ENCODE data around the gene TPR. TPM values are rescaled to one million over a fixed set of nuclear protein-coding genes. Genes with fewer than 3 reads are reported as not detected.
"Not testable (repeated sequence)": the region's sequence is repeated elsewhere in the genome, so short reads cannot be mapped to it uniquely, and the experiment has no call there.

Gene TPR
- total RNA-seq, 1 experiment from 2014 or later = 61.8 TPM

DNA sequence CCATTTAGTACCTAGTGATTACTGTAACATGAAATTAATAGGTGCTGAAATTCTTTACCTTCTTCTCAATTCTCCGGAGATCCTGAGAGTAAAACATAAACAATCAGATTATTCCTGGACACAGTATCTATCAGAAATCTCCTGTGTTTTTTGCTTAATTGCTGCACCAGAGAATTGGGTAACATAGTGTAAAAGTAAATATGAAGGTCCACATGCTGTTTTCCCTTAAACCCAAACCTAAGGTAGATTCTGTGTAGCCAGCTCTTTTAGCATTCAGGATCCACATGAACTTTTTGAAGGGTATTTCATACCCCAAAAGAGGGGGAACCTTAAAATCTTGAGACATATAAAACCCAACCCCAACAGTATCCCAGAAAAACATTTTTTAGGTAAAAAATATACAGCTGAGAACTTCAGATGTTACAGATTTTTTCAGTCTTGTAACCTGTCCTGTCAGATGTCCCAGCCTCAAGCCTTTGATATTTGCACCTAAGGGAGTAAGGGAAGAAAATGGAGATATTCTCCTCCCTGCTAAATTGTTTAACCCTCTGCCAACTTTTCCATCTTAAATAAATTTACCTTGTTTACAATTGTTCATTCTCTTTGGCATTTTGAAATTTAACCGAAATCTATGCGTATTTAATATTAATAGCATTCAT is 11.8 kb upstream of the TPR start:
- Histone ChIP-seq H3K36me3 (peaks cover 61% of the 10 kb centered on the region), H3K27me3 (replicated peaks) (no peaks in the 10 kb centered on the region)

DNA sequence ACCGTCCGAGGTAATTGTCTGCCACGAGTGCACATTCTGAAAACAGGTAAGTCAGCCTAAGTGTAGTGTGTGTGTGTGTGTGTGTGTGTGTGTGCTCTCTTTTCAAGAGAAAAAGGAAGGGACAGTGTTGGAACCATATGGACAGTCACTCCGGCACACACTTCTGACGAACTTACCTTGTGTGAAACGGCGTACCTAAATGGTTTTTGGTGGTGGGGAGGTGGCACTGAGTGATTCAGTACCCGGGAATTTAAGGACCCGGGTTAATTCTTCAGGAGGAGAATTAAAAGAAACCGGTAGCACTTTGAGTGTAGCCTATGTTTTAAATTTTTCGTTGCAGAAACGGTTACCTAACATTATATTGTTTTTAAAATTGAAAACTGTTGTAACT is 871 bp upstream of the TPR start:
- DNase-seq (ENCODE audit: low read depth in 1 of 2, low spot score in 2 of 2) = no peak
- Histone ChIP-seq H3K4me3 (peak overlapping the region; percentile 69), H3K4me1 (replicated peaks) (no peaks in the 10 kb centered on the region), H3K27ac (peak overlapping the region; percentile 90), H3K27me3 (replicated peaks) (no peaks in the 10 kb centered on the region), H3K36me3 (peaks cover 41% of the 10 kb centered on the region), H3K9me3 (replicated peaks) (no peaks in the 10 kb centered on the region)

More for the DNA sequence above, 11.8 kb upstream of the TPR start:
- no peak overlapping the region for H3K27ac ChIP-seq
- no peak overlapping the region for H3K4me3 ChIP-seq
- DNase-seq (ENCODE audit: low read depth in 1 of 2, low spot score in 2 of 2) = no peak
- no peaks in the 10 kb centered on the region for H3K4me1 ChIP-seq (replicated peaks)
- no peaks in the 10 kb centered on the region for H3K9me3 ChIP-seq (replicated peaks)

DNA sequence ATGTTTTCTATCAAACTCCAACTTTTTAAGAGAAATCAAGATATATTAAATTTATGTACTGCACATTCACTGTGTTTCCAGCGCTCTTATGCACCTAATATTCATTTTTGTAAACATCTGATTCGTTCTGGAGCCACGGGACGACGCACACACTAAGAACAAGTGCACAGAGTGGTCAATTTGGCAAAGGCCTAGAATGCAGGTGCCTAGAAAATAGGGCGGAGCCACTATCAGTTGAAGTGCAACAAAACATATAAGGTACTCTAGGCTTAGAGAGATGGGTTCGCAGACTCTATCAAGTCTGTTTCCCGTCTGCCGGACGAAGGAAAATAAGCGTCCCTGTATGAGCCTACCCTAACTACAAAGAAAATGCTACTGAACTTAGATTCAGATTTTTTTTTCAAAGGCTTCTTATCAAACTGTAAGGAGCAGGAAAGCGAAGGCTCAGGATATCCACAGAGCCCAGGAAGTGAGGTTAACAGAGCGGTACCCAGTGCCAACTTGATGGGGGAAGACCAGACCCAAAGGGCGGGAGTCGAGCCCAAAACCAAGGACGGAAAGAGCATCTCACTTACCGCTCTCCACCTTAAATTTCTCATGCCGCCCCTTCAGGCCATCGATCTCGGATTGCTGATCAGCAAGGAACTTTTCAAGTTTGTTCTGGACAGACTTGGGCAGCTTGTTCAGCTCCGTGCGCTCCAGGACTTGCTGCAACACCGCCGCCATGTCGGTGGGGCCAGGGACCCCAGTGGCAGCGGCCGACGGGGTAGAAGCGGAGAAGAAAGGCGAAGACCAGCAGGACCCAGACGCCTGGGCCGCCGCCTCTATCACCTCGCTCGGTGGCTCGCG is 526 bp downstream of the TPR start:
- Histone ChIP-seq H3K4me3 (peak overlapping the region; percentile 69), H3K27me3 (replicated peaks) (no peaks in the 10 kb centered on the region), H3K9me3 (replicated peaks) (no peaks in the 10 kb centered on the region), H3K36me3 (peaks cover 44% of the 10 kb centered on the region), H3K4me1 (replicated peaks) (no peaks in the 10 kb centered on the region), H3K27ac (peak overlapping the region; percentile 90)
- DNase-seq (ENCODE audit: low read depth in 1 of 2, low spot score in 2 of 2) = no peak

DNA sequence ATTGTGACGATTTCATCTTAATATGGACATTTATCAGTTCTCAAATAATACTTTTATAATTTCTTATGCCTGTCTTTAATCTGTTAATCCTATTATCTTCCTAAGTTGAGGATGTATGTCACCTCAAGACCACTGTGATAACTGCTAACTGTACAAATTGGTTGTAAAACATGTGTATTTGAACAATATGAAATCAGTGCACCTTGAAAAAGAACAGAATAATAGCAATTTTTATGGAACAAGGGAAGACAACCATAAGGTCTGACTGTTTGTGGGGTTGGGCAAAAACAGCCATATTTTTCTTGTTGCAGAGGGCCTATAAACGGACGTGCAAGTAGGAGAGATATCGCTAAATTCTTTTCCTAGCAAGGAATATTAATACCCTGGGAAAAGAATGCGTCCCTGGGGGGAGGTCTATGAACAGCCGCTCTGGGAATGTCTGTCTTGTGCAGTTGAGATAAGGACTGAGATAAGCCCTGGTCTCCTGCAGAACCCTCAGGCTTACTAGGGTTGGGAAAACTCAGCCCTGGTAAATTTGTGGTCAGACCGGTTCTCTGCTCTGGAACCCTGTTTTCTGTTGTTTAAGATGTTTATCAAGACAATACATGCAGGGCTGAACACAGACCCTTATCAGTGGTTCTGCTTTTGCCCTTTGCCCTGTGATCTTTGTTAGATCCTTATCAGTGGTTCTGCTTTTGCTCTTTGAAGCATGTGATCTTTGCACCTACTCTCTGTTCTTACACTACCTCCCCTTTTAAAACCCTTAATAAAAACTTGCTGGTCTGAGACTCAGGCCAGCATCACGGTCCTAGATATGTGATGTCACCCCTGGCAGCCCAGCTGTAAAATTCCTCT is 27.0 kb downstream of the TPR start:
- peaks cover 90% of the 10 kb centered on the region for H3K36me3 ChIP-seq
- H3K27ac ChIP-seq; DNase-seq (ENCODE audit: low read depth in 1 of 2, low spot score in 2 of 2): not testable (repeated sequence)

DNA sequence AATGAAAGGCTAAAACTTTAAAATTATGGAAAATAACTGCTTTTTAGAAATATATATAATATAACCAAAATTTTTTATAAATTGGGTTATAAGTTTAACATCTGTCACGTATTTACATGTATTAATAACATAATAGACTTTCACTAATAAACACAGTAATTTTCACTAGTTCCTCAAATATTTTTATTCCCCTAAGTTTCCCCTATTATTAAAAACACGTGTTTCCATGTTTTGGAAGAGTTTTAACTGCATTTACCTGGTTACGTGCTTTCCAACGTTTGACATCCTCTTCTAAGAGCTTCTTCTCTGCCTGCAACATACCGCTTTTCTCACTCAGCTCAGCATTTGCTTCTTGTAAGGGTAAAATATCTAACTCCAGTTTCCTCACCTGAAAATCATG is 34.3 kb downstream of the TPR start:
- DNase-seq (ENCODE audit: low read depth in 1 of 2, low spot score in 2 of 2) = no peak
- H3K4me1 ChIP-seq (replicated peaks) = no peaks in the 10 kb centered on the region
- H3K27ac ChIP-seq = no peak overlapping the region
- no peak overlapping the region for H3K4me3 ChIP-seq
- H3K36me3 ChIP-seq = peaks cover 83% of the 10 kb centered on the region
- H3K9me3 ChIP-seq (replicated peaks) = no peaks in the 10 kb centered on the region
- H3K27me3 ChIP-seq (replicated peaks) = no peaks in the 10 kb centered on the region

More for the DNA sequence above, 27.0 kb downstream of the TPR start:
- H3K4me3 ChIP-seq; H3K27me3 ChIP-seq (replicated peaks); H3K9me3 ChIP-seq (replicated peaks); H3K4me1 ChIP-seq (replicated peaks): not testable (repeated sequence)

DNA sequence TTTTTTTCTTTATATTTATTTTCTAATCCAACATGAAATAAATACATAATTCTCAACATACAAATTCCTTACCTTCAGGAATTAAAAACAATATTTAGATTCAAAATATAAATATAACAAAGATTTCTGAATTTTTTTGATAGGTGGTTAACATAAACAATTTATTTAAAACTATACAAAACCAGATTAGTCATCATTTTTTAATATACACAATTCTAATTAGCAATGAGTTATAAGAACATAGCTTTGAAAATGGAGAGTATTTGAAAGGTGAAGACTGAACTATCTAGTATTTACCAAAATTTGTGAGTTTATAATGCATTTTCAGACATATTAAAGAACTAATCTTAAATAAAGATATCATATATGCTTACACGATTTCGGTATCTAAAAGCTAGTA is 37.5 kb downstream of the TPR start:
- Histone ChIP-seq H3K4me3 (no peak overlapping the region), H3K27ac (no peak overlapping the region), H3K4me1 (replicated peaks) (no peaks in the 10 kb centered on the region), H3K27me3 (replicated peaks) (no peaks in the 10 kb centered on the region), H3K9me3 (replicated peaks) (no peaks in the 10 kb centered on the region), H3K36me3 (peaks cover 85% of the 10 kb centered on the region)
- DNase-seq (ENCODE audit: low read depth in 1 of 2, low spot score in 2 of 2) = no peak

DNA sequence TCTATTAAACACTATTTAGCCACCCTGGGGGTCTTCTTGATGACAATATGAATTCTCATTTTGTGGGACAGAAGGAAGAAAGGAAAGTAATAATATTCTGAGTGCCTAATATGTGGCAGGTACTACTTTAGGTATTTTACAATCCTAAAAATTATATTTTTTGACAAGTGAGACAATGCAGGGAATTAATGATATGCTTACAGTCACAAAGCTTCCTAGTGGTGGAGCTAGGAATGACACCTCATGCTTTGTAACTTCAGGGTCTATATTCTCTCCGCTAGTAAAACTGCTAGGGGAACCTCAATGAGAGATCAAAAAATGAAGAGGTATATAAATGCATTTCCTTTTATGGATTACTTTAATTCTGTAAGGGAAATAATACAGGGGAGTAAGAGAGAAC is 44.3 kb downstream of the TPR start:
- no peaks in the 10 kb centered on the region for H3K4me1 ChIP-seq (replicated peaks)
- no peaks in the 10 kb centered on the region for H3K27me3 ChIP-seq (replicated peaks)
- H3K36me3 ChIP-seq = peaks cover 91% of the 10 kb centered on the region
- no peak overlapping the region for H3K4me3 ChIP-seq
- no peak overlapping the region for H3K27ac ChIP-seq
- no peaks in the 10 kb centered on the region for H3K9me3 ChIP-seq (replicated peaks)
- DNase-seq (ENCODE audit: low read depth in 1 of 2, low spot score in 2 of 2) = no peak

DNA sequence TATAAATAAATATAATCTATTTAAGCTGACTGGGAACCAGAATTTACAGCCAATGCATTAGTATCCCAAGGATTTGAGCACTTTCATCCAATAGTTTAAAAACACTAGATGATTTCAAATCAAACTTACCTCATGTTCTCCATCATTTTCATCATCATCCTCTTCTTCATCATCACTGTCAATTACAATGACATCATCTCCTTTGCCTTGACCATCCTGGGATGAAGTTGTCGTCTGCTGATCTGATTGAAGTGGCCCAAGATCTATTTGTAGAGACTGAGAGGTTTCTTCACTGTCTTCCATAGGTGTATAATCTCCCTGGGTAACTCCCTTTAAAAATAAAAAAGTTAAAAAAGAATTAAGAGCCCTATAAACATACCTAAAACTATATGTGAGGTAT is 47.7 kb downstream of the TPR start:
- DNase-seq (ENCODE audit: low read depth in 1 of 2, low spot score in 2 of 2) = no peak
- Histone ChIP-seq H3K27me3 (replicated peaks) (no peaks in the 10 kb centered on the region), H3K36me3 (peaks cover 85% of the 10 kb centered on the region), H3K27ac (no peak overlapping the region), H3K4me3 (no peak overlapping the region), H3K4me1 (replicated peaks) (no peaks in the 10 kb centered on the region), H3K9me3 (replicated peaks) (no peaks in the 10 kb centered on the region)

DNA sequence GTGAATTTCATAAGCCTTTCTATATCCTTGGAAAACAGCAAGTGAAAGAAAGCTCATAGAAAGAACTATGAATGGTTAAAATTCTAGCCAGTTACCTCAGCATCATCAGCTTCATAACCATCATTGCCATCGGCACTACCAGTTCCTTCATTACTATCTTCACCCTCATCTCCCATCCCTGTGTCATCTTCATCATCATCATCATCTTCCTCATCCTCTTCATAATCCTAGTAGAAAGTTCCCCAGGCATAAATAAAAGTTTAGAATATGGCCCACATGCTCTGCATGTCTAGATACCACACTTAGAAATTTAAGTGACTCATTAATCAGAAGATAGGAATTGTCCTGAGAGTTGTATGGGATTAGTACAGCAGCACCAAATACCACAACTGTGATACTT is 49.0 kb downstream of the TPR start:
- DNase-seq (ENCODE audit: low read depth in 1 of 2, low spot score in 2 of 2) = no peak
- Histone ChIP-seq H3K9me3 (replicated peaks) (no peaks in the 10 kb centered on the region; the same call in 1 of the 2 replicates), H3K27ac (no peak overlapping the region), H3K27me3 (replicated peaks) (no peaks in the 10 kb centered on the region), H3K4me1 (replicated peaks) (no peaks in the 10 kb centered on the region), H3K36me3 (peaks cover 85% of the 10 kb centered on the region), H3K4me3 (no peak overlapping the region)

DNA sequence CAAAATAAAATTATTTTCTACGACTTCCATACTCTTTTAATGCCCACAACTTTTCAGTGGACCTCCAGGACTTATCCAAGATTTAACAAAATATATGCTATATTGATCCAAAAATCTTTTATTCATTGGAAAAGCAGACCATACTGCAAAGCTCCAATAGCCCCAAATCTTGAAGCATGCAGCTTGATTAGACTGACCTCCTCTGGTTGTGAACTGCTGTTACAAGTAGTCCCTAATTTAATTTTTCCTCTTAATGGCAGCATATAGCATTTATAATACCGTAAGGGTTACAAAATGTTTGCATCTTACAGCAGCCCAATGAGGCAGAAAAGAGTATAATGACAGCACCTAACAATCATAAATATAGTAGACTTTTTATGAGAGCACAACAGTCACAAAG is 49.8 kb downstream of the TPR start:
- Histone ChIP-seq H3K27ac (no peak overlapping the region), H3K4me1 (replicated peaks) (no peaks in the 10 kb centered on the region), H3K9me3 (replicated peaks) (no peaks in the 10 kb centered on the region; the same call in 1 of the 2 replicates), H3K27me3 (replicated peaks) (no peaks in the 10 kb centered on the region), H3K36me3 (peaks cover 83% of the 10 kb centered on the region), H3K4me3 (no peak overlapping the region)
- no peak for DNase-seq (ENCODE audit: low read depth in 1 of 2, low spot score in 2 of 2)

DNA sequence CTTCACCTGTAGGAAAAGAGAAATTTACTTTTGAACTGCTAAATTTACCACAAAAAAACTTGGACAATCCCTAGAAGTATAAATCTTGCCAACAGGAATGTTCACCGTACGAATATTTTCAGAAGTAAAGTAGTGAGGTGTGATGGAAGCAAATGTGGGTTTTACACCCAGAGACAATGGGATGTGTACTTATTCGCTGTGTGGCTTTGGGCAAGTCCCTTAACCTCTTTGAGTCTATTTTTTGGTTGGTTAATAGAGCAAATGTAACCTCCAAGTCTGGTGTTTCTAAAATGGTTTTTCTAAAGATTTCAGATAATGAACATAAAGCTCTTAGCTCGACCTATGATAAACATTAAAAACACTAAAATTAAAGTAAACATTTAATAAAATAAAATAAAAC is 51.2 kb downstream of the TPR start:
- H3K4me3 ChIP-seq = no peak overlapping the region
- H3K27ac ChIP-seq = no peak overlapping the region
- DNase-seq (ENCODE audit: low read depth in 1 of 2, low spot score in 2 of 2) = no peak
- peaks cover 80% of the 10 kb centered on the region for H3K36me3 ChIP-seq
- H3K4me1 ChIP-seq (replicated peaks) = no peaks in the 10 kb centered on the region
- no peaks in the 10 kb centered on the region for H3K27me3 ChIP-seq (replicated peaks)
- no peaks in the 10 kb centered on the region; the same call in 1 of the 2 replicates for H3K9me3 ChIP-seq (replicated peaks)

DNA sequence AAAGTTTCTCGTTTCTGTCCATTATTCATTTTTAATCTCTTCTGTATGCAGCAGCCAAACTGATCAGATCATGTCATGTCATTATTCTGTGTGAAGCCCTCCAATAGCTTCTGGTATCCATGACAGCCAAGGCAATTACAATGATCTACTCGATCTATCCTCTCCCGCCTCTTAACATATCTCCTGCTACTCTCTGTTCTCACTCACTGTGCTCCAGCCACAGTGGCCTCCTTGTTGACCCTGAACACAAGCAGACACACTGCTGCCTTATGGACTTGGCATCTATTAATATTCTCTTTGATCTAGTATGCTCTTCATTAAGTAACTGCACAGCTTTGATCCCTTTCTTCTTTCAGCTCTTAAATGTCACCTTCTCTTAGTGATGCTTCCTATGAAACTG is 59.5 kb downstream of the TPR start:
- peaks cover 76% of the 10 kb centered on the region for H3K36me3 ChIP-seq

DNA sequence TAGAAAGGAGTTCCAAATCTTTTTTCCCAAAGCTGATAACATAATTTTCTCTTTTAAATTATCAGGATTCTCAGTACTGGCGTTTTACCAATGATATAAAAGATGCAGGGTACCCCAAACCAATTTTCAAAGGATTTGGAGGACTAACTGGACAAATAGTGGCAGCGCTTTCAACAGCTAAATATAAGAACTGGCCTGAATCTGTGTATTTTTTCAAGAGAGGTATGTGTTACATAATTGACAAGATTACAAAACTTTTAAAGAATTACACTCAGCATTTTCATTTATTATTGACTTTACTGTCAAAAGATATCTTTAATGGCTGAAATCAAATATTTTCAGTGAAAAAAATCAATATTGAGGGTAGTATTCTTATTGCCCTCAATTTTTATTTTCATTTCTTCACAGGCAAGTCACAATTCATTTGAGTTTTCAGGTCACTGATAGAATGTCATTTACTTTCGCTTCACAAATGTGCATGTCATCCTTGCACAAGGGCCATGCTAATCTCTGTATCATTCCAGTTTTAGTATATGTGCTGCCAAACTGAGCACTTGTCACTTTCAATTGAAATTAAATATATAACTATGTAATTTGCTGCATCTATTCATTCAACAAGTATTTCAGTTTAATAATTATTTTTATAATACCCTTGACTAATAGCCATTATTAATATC is 63.5 kb downstream of the TPR start:
- Histone ChIP-seq H3K4me3 (no peak overlapping the region), H3K4me1 (replicated peaks) (no peaks in the 10 kb centered on the region), H3K9me3 (replicated peaks) (no peaks in the 10 kb centered on the region), H3K27ac (no peak overlapping the region), H3K36me3 (peaks cover 46% of the 10 kb centered on the region), H3K27me3 (replicated peaks) (no peaks in the 10 kb centered on the region)
- no peak for DNase-seq (ENCODE audit: low read depth in 1 of 2, low spot score in 2 of 2)

More for the DNA sequence above, 59.5 kb downstream of the TPR start:
- no peaks in the 10 kb centered on the region for H3K27me3 ChIP-seq (replicated peaks)
- no peaks in the 10 kb centered on the region for H3K9me3 ChIP-seq (replicated peaks)
- H3K4me1 ChIP-seq (replicated peaks) = no peaks in the 10 kb centered on the region
- H3K27ac ChIP-seq = no peak overlapping the region
- no peak overlapping the region for H3K4me3 ChIP-seq
- DNase-seq (ENCODE audit: low read depth in 1 of 2, low spot score in 2 of 2) = no peak
